ENCODE results near the gene USP17L30. TPM values are rescaled to one million over a fixed set of nuclear protein-coding genes. Genes with fewer than 3 reads are reported as not detected.
"Not testable (repeated sequence)": the region's sequence is repeated elsewhere in the genome, so short reads cannot be mapped to it uniquely, and the experiment has no call there.

USP17L30 gene
- total RNA-seq, 3 donors from 2014 or later = not detected

DNA sequence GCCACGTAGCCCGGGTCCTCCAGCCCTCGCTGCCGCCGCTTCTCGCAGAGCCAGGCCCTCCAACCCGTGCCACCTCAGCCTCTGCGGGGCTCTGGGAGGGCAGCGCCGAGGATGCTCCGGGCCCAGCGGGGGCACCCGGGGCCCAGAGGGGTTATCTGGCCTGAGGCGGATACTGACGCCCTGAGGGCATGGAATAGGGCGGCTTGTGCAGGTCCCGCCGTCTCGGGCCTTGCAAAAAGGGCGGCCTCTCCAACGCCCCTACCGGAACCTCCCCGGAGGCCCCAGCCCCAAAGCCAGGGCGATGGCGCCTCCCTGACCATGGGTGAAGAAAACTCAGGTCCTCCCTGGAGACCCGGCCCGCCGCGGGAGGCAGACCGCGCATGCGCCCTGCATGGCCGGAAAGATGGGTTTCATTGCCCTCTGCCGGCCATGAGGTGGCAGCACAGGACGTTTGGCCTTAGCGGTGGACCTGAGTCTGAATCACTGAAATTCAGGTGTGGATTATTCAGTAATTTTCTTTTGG lies 18.1 kb downstream of the USP17L30 start:
- H3K27me3 ChIP-seq; H3K4me1 ChIP-seq; H3K27ac ChIP-seq; intact Hi-C loops (cut with DNase I; ENCODE audit: low total_unique reads); H3K9me3 ChIP-seq; H3K36me3 ChIP-seq: not testable (repeated sequence)
- peak; percentile 27 to 61 for DNase-seq (ENCODE audit: low spot score in 2 of 2)
- peak overlapping the region; percentile 22 to 64 (median 51) for H3K4me3 ChIP-seq
- TF ChIP-seq, protein P1, sequence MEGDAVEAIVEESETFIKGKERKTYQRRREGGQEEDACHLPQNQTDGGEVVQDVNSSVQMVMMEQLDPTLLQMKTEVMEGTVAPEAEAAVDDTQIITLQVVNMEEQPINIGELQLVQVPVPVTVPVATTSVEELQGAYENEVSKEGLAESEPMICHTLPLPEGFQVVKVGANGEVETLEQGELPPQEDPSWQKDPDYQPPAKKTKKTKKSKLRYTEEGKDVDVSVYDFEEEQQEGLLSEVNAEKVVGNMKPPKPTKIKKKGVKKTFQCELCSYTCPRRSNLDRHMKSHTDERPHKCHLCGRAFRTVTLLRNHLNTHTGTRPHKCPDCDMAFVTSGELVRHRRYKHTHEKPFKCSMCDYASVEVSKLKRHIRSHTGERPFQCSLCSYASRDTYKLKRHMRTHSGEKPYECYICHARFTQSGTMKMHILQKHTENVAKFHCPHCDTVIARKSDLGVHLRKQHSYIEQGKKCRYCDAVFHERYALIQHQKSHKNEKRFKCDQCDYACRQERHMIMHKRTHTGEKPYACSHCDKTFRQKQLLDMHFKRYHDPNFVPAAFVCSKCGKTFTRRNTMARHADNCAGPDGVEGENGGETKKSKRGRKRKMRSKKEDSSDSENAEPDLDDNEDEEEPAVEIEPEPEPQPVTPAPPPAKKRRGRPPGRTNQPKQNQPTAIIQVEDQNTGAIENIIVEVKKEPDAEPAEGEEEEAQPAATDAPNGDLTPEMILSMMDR (IDR thresholded peaks at IDR 0.05) = peak in 2 of 3 donors; percentile 46 to 49

- Histone ChIP-seq H3K27me3 (no peaks in the 10 kb centered on the region), H3K9me3 (no peaks in the 10 kb centered on the region), H3K4me1 (no peaks in the 10 kb centered on the region), H3K36me3 (no peaks in the 10 kb centered on the region), H3K27ac (no peak overlapping the region), H3K4me3 (no peak overlapping the region)
- DNase-seq (ENCODE audit: low spot score in 2 of 2) = no peak
- TF ChIP-seq, protein P1 (IDR thresholded peaks at IDR 0.05) = no peak
- TF ChIP-seq POLR2AphosphoS5 (IDR thresholded peaks at IDR 0.05) = no peak
- TF ChIP-seq POLR2A (IDR thresholded peaks at IDR 0.05) = no peak
- intact Hi-C loops (cut with DNase I; ENCODE audit: low total_unique reads) = no loop called here
Observed at GRCh38 chr4:9384126-9384525, 21.2 kb downstream of the USP17L30 start.

DNA sequence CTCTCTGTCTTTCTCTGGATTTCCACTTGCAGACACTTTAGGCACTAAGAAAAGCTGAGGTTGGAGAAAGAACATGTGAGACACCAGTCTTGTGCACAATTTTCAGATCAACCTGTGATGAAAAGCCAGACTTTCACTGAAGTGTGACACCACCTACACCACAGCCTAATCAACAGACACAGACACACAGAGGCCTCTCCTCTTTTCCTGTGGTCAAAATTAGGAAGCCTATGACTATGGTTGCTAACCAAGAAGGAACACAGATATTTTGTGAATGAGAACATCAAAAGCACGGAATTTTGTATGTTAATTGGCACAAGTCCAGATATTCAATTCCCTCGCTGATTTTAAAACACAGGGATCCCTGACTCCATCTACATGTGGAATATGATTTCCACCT lies 26.1 kb downstream of the USP17L30 start:
- H3K4me1 ChIP-seq; H3K36me3 ChIP-seq; H3K27ac ChIP-seq; H3K4me3 ChIP-seq; DNase-seq (ENCODE audit: low spot score in 2 of 2); H3K9me3 ChIP-seq; intact Hi-C loops (cut with DNase I; ENCODE audit: low total_unique reads); H3K27me3 ChIP-seq: not testable (repeated sequence)

DNA sequence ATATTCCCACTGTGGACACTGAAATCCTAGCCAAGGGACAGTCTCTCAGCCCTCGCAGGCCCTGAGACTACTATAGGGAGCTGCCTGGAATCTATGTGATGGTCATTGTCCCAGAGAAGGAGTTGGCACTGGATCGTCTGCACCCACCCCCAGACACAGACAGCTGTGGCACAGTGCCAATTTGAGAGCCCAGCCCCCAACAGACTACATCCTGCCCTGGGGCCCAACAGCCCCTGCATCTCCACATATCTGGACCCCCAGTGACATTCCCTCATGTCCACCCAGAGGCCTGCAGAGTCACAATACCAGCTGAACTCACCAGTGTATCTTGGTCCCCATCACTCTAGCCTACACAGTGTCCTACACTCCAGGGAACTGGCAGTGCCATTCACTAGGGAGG lies 42.8 kb downstream of the USP17L30 start:
- H3K9me3 ChIP-seq; H3K4me3 ChIP-seq; intact Hi-C loops (cut with DNase I; ENCODE audit: low total_unique reads); DNase-seq (ENCODE audit: low spot score in 2 of 2); H3K36me3 ChIP-seq; H3K4me1 ChIP-seq; H3K27me3 ChIP-seq; H3K27ac ChIP-seq: not testable (repeated sequence)

DNA sequence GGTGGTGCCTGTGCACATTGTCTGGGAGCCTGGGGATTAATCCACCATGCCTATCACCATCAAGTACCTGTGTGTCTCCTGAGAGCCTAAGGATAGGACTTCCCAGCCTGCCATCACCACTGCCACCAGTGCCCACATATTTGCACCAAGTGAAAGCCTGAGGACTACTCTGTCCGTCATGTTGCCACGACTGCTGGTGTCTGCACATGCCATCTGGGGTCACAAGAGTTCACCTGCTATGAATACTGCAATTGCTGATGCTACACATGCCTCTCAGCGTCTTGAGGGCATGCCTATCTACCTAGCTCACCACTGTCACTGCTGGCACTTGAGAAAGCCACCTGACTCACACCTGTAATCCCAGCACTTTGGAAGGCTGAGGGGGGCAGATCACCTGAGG lies 43.6 kb downstream of the USP17L30 start:
- H3K9me3 ChIP-seq; H3K4me3 ChIP-seq; DNase-seq (ENCODE audit: low spot score in 2 of 2); H3K27ac ChIP-seq; H3K27me3 ChIP-seq; H3K4me1 ChIP-seq; H3K36me3 ChIP-seq; intact Hi-C loops (cut with DNase I; ENCODE audit: low total_unique reads): not testable (repeated sequence)

GRCh38 chr4:9409793-9410192 lies 46.9 kb downstream of the USP17L30 start:
- Histone ChIP-seq H3K36me3 (no peaks in the 10 kb centered on the region), H3K4me3 (no peak overlapping the region), H3K9me3 (no peaks in the 10 kb centered on the region), H3K4me1 (no peaks in the 10 kb centered on the region), H3K27ac (no peak overlapping the region), H3K27me3 (no peaks in the 10 kb centered on the region)
- intact Hi-C loops (cut with DNase I; ENCODE audit: low total_unique reads) = no loop called here
- DNase-seq (ENCODE audit: low spot score in 2 of 2) = no peak
- TF ChIP-seq POLR2AphosphoS5 (IDR thresholded peaks at IDR 0.05) (no peak), POLR2A (IDR thresholded peaks at IDR 0.05) (no peak)
- TF ChIP-seq, protein P1 (IDR thresholded peaks at IDR 0.05) = no peak

Other genes starting within 250 kb of the USP17L30 start
- not detected for gene FAM90A26, start 192.7 kb upstream of the USP17L30 start, total RNA-seq
- not detected for gene USP17L10, start 152.5 kb upstream of the USP17L30 start, total RNA-seq
- gene USP17L11, start 147.7 kb upstream of the USP17L30 start, total RNA-seq = not detected
- gene USP17L12, start 143.0 kb upstream of the USP17L30 start, total RNA-seq = not detected
- gene USP17L13, start 138.2 kb upstream of the USP17L30 start, total RNA-seq = not detected
- gene USP17L15, start 128.7 kb upstream of the USP17L30 start, total RNA-seq = not detected
- gene USP17L17, start 119.2 kb upstream of the USP17L30 start, total RNA-seq = not detected
- gene USP17L18, start 114.5 kb upstream of the USP17L30 start, total RNA-seq = not detected
- not detected for gene USP17L19, start 109.8 kb upstream of the USP17L30 start, total RNA-seq
- not detected for gene USP17L20, start 105.0 kb upstream of the USP17L30 start, total RNA-seq
- not detected for gene USP17L21, start 100.3 kb upstream of the USP17L30 start, total RNA-seq
- gene USP17L22, start 95.5 kb upstream of the USP17L30 start, total RNA-seq = not detected
- not detected for gene USP17L24, start 38.0 kb upstream of the USP17L30 start, total RNA-seq
- gene USP17L25, start 33.2 kb upstream of the USP17L30 start, total RNA-seq = not detected
- not detected for gene USP17L26, start 28.5 kb upstream of the USP17L30 start, total RNA-seq
- not detected for gene USP17L5, start 23.7 kb upstream of the USP17L30 start, total RNA-seq
- not detected for gene USP17L27, start 19.0 kb upstream of the USP17L30 start, total RNA-seq
- not detected for gene USP17L28, start 14.2 kb upstream of the USP17L30 start, total RNA-seq
- gene USP17L29, start 9.5 kb upstream of the USP17L30 start, total RNA-seq = not detected
- not detected for gene DEFB131A, start 81.3 kb downstream of the USP17L30 start, total RNA-seq